Urinary bladder (tissue), 4 donors: ENCODE results near the gene SHC3. TPM values are rescaled to one million over a fixed set of nuclear protein-coding genes. Genes with fewer than 3 reads are reported as not detected.
A peak's percentile ranks its signal among the peaks of the same experiment; 100 is the strongest.

Experiments
- DNase-seq: peaks from one replicate; pipeline ENCODE4 v3.0.0-alpha.2; 2015; ENCODE audit errors: extremely low spot score
- H3K27ac ChIP-seq: one replicate; pipeline ENCODE4 v1.5.1; 2013; ENCODE audit warnings: low read depth, mild to moderate bottlenecking, moderate library complexity
- H3K36me3 ChIP-seq: one replicate; pipeline ENCODE4 v1.6.1; 2013; ENCODE audit warnings: mild to moderate bottlenecking, moderate library complexity; ENCODE audit not compliant: insufficient read depth
- H3K4me1 ChIP-seq: one replicate; pipeline ENCODE4 v1.6.1; 2013; ENCODE audit warnings: mild to moderate bottlenecking, moderate library complexity; ENCODE audit not compliant: insufficient read depth
- H3K4me3 ChIP-seq: one replicate; pipeline ENCODE4 v1.5.1; 2013; ENCODE audit warnings: low read depth, low read length
- WGBS: extraction: QIAGEN DNeasy Blood & Tissue Kit; methylation state at CpG from one replicate; pipeline ENCODE4 v1.1.7; 2013; 5-methylcytosine and 5-hydroxymethylcytosine counted together
- polyA plus RNA-seq: library from polyadenylated mRNA; stranded (reverse); fragments of 200-250 nt; gene quantifications from one replicate; pipeline ENCODE4 v1.2.3, GENCODE V29; 2013
- total RNA-seq: library from RNA; depleted of rRNA; stranded (reverse); fragments of >200 nt; gene quantifications from one replicate; pipeline ENCODE4 v1.2.3, GENCODE V29; 2014
- donor health status: healthy with polysubstance abuse.
- donor health status: healthy.

SHC3 gene
- total and polyA plus RNA-seq, 2 donors = 1.6 to 2.0 TPM

GRCh38 chr9:89178830-89179539 lies 367 bp upstream of the SHC3 start:
- H3K4me3 ChIP-seq = no peak overlapping the region
- DNase-seq = no peak
- no peak overlapping the region for H3K27ac ChIP-seq
- 63% methylated on average over 11 of the region's 11 CpGs for WGBS
- H3K36me3 ChIP-seq = no peaks in the 10 kb centered on the region
- H3K4me1 ChIP-seq = peaks cover 4% of the 10 kb centered on the region

GRCh38 chr9:89177012-89177943 lies 1.3 kb downstream of the SHC3 start:
- DNase-seq = no peak
- Histone ChIP-seq H3K27ac (no peak overlapping the region), H3K4me1 (peaks cover 5% of the 10 kb centered on the region), H3K36me3 (no peaks in the 10 kb centered on the region), H3K4me3 (peak overlapping the region; percentile 47)
- 8% methylated on average over 38 of the region's 38 CpGs for whole genome bisulfite sequencing

GRCh38 chr9:89175828-89176261 lies 2.8 kb downstream of the SHC3 start:
- no peak overlapping the region for H3K4me3 ChIP-seq
- no peaks in the 10 kb centered on the region for H3K36me3 ChIP-seq
- 75% methylated on average over 5 of the region's 5 CpGs for WGBS
- DNase-seq = no peak
- peaks cover 5% of the 10 kb centered on the region for H3K4me1 ChIP-seq
- no peak overlapping the region for H3K27ac ChIP-seq

- H3K4me1 ChIP-seq = peaks cover 5% of the 10 kb centered on the region
- WGBS = 60% methylated on average over 6 of the region's 6 CpGs
- no peak overlapping the region for H3K4me3 ChIP-seq
- DNase-seq = no peak
- H3K36me3 ChIP-seq = no peaks in the 10 kb centered on the region
- H3K27ac ChIP-seq = no peak overlapping the region
Observed at GRCh38 chr9:89174291-89174690, 4.3 kb downstream of the SHC3 start.

GRCh38 chr9:89173072-89173471 lies 5.5 kb downstream of the SHC3 start:
- Histone ChIP-seq H3K4me3 (no peak overlapping the region), H3K4me1 (peaks cover 4% of the 10 kb centered on the region), H3K36me3 (no peaks in the 10 kb centered on the region), H3K27ac (no peak overlapping the region)
- WGBS = 89% methylated on average over 5 of the region's 5 CpGs
- no peak for DNase-seq

- DNase-seq = no peak
- Histone ChIP-seq H3K4me1 (peaks cover 1% of the 10 kb centered on the region), H3K36me3 (no peaks in the 10 kb centered on the region), H3K4me3 (no peak overlapping the region), H3K27ac (no peak overlapping the region)
- 58% methylated on average over 2 of the region's 2 CpGs for WGBS
Observed at GRCh38 chr9:89172398-89172797, 6.2 kb downstream of the SHC3 start.

- 76% methylated on average over 4 of the region's 4 CpGs for WGBS
- H3K36me3 ChIP-seq = no peaks in the 10 kb centered on the region
- DNase-seq = no peak
- H3K4me3 ChIP-seq = no peak overlapping the region
- peaks cover 1% of the 10 kb centered on the region for H3K4me1 ChIP-seq
- H3K27ac ChIP-seq = no peak overlapping the region
Observed at GRCh38 chr9:89171693-89172092, 6.9 kb downstream of the SHC3 start.

- Histone ChIP-seq H3K27ac (no peak overlapping the region), H3K4me3 (no peak overlapping the region), H3K4me1 (peaks cover 1% of the 10 kb centered on the region), H3K36me3 (no peaks in the 10 kb centered on the region)
- DNase-seq = no peak
- WGBS = 71% methylated on average over 3 of the region's 3 CpGs
Observed at GRCh38 chr9:89171231-89171630, 7.4 kb downstream of the SHC3 start.

- Histone ChIP-seq H3K4me3 (no peak overlapping the region), H3K27ac (no peak overlapping the region), H3K36me3 (no peaks in the 10 kb centered on the region), H3K4me1 (peaks cover 1% of the 10 kb centered on the region)
- WGBS = 81% methylated on average over 9 of the region's 9 CpGs
- DNase-seq = no peak
Observed at GRCh38 chr9:89168901-89169813, 9.5 kb downstream of the SHC3 start.

- WGBS = 88% methylated on average over 5 of the region's 5 CpGs
- Histone ChIP-seq H3K4me3 (no peak overlapping the region), H3K36me3 (no peaks in the 10 kb centered on the region), H3K27ac (no peak overlapping the region), H3K4me1 (peaks cover 1% of the 10 kb centered on the region)
- no peak for DNase-seq
Observed at GRCh38 chr9:89167788-89168187, 10.8 kb downstream of the SHC3 start.

GRCh38 chr9:89166852-89167251 lies 11.8 kb downstream of the SHC3 start:
- no peak for DNase-seq
- Histone ChIP-seq H3K4me3 (no peak overlapping the region), H3K4me1 (no peaks in the 10 kb centered on the region), H3K36me3 (no peaks in the 10 kb centered on the region), H3K27ac (no peak overlapping the region)
- WGBS = 65% methylated on average over 4 of the region's 4 CpGs

- Histone ChIP-seq H3K27ac (no peak overlapping the region), H3K4me1 (no peaks in the 10 kb centered on the region), H3K36me3 (no peaks in the 10 kb centered on the region), H3K4me3 (no peak overlapping the region)
- DNase-seq = no peak
- 80% methylated on average over 6 of the region's 6 CpGs for WGBS
Observed at GRCh38 chr9:89165880-89166279, 12.7 kb downstream of the SHC3 start.

- H3K27ac ChIP-seq = no peak overlapping the region
- H3K4me1 ChIP-seq = no peaks in the 10 kb centered on the region
- H3K36me3 ChIP-seq = no peaks in the 10 kb centered on the region
- no peak for DNase-seq
- no peak overlapping the region for H3K4me3 ChIP-seq
Observed at GRCh38 chr9:89165341-89165740, 13.3 kb downstream of the SHC3 start.
